ENCODE data around the gene PLN. TPM values are rescaled to one million over a fixed set of nuclear protein-coding genes. Genes with fewer than 3 reads are reported as not detected.
A peak's percentile ranks its signal among the peaks of the same experiment; 100 is the strongest.

Gene PLN
- total and polyA plus RNA-seq, 4 donors: 0.36 to 6.0 (median 1.9) TPM

DNA sequence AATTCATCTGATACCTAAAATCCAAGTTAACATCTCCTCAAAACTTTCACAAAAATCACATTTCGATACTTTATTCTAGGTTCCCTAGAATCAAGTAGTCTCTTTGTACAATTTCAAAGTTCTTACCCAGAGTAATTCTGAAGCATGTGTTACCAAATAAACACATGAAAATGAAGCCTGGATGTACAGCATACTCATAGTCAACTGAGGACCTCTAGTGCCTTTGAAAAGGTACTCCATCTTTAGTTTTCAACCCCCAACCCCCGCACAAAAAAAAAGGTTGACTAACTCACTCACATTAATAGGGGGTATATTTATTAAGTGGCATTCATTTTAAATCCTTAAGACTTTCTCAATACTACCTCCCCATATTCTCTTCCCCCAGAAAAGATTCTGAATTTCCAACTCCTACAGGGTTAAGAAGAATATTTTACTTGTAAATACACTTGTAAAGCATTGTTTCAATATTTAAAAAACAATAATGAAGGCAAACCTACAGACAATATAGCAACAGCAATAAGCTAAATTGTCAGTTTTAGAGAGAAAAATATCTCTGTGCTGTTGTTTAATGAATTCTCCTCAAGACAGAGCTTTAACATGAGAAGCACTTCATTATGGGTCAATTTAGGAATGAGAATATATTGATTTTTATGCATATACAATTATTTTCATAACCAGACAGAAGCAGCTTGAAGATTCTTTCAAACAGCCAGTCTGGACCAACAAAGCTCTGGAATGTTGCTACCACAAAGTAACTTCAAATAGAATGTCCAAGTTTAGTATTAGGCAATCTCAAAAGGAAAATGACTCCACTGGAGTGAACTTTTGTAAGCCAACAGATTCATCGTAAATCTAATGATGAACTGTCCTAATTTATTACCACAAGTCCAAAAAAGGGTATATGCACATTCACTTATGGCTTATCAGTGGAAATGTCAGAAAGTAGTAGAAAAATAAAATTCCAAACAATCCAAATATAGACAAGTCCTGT lies 3.3 kb downstream of the PLN start:
- Histone ChIP-seq H3K9me3 (ENCODE audit: control insufficient read depth, insufficient read depth, low read length) (no peaks in the 10 kb centered on the region), H3K4me3 (ENCODE audit: low read depth, low read length) (no peak overlapping the region), H3K36me3 (ENCODE audit: control insufficient read depth, insufficient read depth, low read length) (no peaks in the 10 kb centered on the region), H3K4me1 (ENCODE audit: control insufficient read depth, insufficient read depth, low read length) (no peaks in the 10 kb centered on the region), H3K27ac (ENCODE audit: low read depth, low read length) (no peak overlapping the region), H3K27me3 (ENCODE audit: control insufficient read depth, insufficient read depth, low read length) (no peaks in the 10 kb centered on the region)
- DNase-seq (ENCODE audit: low read depth in 4 of 6, low spot score in 6 of 6): peak in 5 of 6 donors; percentile 13 to 85 (median 20)
- 27% methylated on average over 1 of the region's 3 CpGs for WGBS (ENCODE audit: insufficient coverage)

DNA sequence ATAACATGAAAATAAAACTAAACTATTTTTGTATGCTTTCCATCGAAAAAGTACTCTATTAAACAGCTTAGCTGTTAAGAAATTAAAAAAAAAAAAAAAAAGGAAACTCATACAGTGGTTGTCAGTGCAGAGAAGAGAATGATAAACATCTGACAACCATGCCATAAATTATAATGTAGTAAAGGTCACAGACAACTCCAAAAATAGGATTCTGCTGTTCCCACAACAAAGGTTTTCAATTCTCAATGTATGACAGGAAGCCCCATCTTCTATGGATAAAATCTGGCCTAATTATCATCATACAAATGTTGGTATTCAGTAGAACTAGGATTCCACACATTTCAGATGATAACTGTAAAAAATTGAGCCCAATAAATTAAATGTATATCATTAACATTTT lies 5.0 kb downstream of the PLN start:
- H3K4me1 ChIP-seq (ENCODE audit: control insufficient read depth, insufficient read depth, low read length): no peaks in the 10 kb centered on the region
- no peak overlapping the region for H3K4me3 ChIP-seq (ENCODE audit: low read depth, low read length)
- no peaks in the 10 kb centered on the region for H3K27me3 ChIP-seq (ENCODE audit: control insufficient read depth, insufficient read depth, low read length)
- DNase-seq (ENCODE audit: low read depth in 4 of 6, low spot score in 6 of 6): no peak
- H3K36me3 ChIP-seq (ENCODE audit: control insufficient read depth, insufficient read depth, low read length): no peaks in the 10 kb centered on the region
- H3K27ac ChIP-seq (ENCODE audit: low read depth, low read length): no peak overlapping the region
- WGBS (ENCODE audit: insufficient coverage): no CpG with 5 or more reads among the region's 1 CpG
- no peaks in the 10 kb centered on the region for H3K9me3 ChIP-seq (ENCODE audit: control insufficient read depth, insufficient read depth, low read length)

DNA sequence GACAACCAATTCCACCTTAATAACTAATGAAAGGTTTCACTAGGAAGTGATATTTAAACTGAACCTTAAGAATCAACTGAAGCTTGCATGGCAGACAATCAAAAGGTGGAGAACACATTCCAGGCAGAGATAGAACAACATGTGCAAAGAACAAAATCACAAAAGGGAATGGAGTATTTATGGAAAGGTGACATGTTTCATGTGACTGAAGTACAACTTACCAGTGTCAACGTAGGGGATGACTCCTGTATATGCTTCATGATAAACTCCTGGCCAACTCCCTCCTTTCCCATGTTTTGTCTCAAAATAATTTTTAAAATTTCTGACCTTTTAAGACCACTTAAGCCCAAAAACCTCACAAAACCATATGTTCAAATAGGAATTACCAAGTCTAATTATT lies 6.6 kb downstream of the PLN start:
- Histone ChIP-seq H3K9me3 (ENCODE audit: control insufficient read depth, insufficient read depth, low read length) (no peaks in the 10 kb centered on the region), H3K4me1 (ENCODE audit: control insufficient read depth, insufficient read depth, low read length) (no peaks in the 10 kb centered on the region), H3K4me3 (ENCODE audit: low read depth, low read length) (no peak overlapping the region), H3K36me3 (ENCODE audit: control insufficient read depth, insufficient read depth, low read length) (no peaks in the 10 kb centered on the region), H3K27ac (ENCODE audit: low read depth, low read length) (no peak overlapping the region), H3K27me3 (ENCODE audit: control insufficient read depth, insufficient read depth, low read length) (no peaks in the 10 kb centered on the region)
- DNase-seq (ENCODE audit: low read depth in 4 of 6, low spot score in 6 of 6): no peak
- 100% methylated on average over 1 of the region's 1 CpG for WGBS (ENCODE audit: insufficient coverage)

DNA sequence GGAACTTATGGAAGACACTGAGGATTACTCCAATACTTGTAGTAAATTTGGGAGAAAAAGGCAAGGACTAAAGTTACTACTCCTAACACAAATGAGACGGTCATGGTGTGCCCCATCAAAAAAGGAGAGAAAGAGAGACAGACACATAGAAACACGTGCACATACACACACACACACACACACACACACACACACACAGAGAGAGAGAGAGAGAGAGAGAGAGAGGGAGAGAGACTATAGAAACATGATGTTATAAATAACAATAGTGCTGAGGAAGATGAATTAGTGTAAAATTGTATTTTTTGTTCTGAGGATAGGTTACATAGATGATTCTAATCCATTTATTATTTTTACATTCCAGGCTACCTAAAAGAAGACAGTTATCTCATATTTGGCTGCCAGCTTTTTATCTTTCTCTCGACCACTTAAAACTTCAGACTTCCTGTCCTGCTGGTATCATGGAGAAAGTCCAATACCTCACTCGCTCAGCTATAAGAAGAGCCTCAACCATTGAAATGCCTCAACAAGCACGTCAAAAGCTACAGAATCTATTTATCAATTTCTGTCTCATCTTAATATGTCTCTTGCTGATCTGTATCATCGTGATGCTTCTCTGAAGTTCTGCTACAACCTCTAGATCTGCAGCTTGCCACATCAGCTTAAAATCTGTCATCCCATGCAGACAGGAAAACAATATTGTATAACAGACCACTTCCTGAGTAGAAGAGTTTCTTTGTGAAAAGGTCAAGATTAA lies 10.5 kb downstream of the PLN start:
- no peak overlapping the region for H3K27ac ChIP-seq (ENCODE audit: low read depth, low read length)
- no peak overlapping the region for H3K4me3 ChIP-seq (ENCODE audit: low read depth, low read length)
- WGBS (ENCODE audit: insufficient coverage): 89% methylated on average over 3 of the region's 6 CpGs
- H3K27me3 ChIP-seq (ENCODE audit: control insufficient read depth, insufficient read depth, low read length): no peaks in the 10 kb centered on the region
- no peaks in the 10 kb centered on the region for H3K36me3 ChIP-seq (ENCODE audit: control insufficient read depth, insufficient read depth, low read length)
- no peaks in the 10 kb centered on the region for H3K9me3 ChIP-seq (ENCODE audit: control insufficient read depth, insufficient read depth, low read length)
- no peak for DNase-seq (ENCODE audit: low read depth in 4 of 6, low spot score in 6 of 6)
- no peaks in the 10 kb centered on the region for H3K4me1 ChIP-seq (ENCODE audit: control insufficient read depth, insufficient read depth, low read length)

DNA sequence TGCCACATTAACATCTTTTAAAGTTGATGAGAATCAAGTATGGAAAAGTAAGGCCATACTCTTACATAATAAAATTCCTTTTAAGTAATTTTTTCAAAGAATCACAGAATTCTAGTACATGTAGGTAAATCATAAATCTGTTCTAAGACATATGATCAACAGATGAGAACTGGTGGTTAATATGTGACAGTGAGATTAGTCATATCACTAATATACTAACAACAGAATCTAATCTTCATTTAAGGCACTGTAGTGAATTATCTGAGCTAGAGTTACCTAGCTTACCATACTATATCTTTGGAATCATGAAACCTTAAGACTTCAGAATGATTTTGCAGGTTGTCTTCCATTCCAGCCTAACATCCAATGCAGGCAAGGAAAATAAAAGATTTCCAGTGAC lies 11.6 kb downstream of the PLN start:
- H3K27ac ChIP-seq (ENCODE audit: low read depth, low read length): no peak overlapping the region
- no peaks in the 10 kb centered on the region for H3K4me1 ChIP-seq (ENCODE audit: control insufficient read depth, insufficient read depth, low read length)
- DNase-seq (ENCODE audit: low read depth in 4 of 6, low spot score in 6 of 6): no peak
- H3K36me3 ChIP-seq (ENCODE audit: control insufficient read depth, insufficient read depth, low read length): no peaks in the 10 kb centered on the region
- H3K9me3 ChIP-seq (ENCODE audit: control insufficient read depth, insufficient read depth, low read length): no peaks in the 10 kb centered on the region
- H3K4me3 ChIP-seq (ENCODE audit: low read depth, low read length): no peak overlapping the region
- H3K27me3 ChIP-seq (ENCODE audit: control insufficient read depth, insufficient read depth, low read length): no peaks in the 10 kb centered on the region

DNA sequence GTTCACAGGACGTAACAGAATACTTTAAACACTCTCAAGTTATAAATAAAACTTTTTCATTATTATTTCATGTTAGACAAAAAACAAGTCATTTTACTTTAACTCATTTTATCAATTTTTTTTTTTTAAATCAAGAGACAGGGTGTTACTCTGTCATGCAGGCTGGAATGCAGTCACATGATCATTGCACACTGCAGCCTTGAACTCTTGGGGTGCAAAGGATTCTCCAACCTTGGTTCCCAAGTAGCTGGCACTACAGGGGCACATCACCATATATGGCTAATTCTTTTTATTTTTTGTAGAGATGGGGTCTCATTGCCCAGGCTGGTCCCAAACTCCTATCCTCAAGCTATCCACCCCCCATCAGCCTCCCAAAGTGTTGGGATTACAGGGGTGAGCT lies 14.2 kb downstream of the PLN start:
- Histone ChIP-seq H3K36me3 (ENCODE audit: control insufficient read depth, insufficient read depth, low read length) (no peaks in the 10 kb centered on the region), H3K4me1 (ENCODE audit: control insufficient read depth, insufficient read depth, low read length) (no peaks in the 10 kb centered on the region), H3K27me3 (ENCODE audit: control insufficient read depth, insufficient read depth, low read length) (no peaks in the 10 kb centered on the region), H3K9me3 (ENCODE audit: control insufficient read depth, insufficient read depth, low read length) (no peaks in the 10 kb centered on the region), H3K4me3 (ENCODE audit: low read depth, low read length) (no peak overlapping the region), H3K27ac (ENCODE audit: low read depth, low read length) (no peak overlapping the region)
- no CpG with 5 or more reads among the region's 1 CpG for WGBS (ENCODE audit: insufficient coverage)
- DNase-seq (ENCODE audit: low read depth in 4 of 6, low spot score in 6 of 6): no peak

DNA sequence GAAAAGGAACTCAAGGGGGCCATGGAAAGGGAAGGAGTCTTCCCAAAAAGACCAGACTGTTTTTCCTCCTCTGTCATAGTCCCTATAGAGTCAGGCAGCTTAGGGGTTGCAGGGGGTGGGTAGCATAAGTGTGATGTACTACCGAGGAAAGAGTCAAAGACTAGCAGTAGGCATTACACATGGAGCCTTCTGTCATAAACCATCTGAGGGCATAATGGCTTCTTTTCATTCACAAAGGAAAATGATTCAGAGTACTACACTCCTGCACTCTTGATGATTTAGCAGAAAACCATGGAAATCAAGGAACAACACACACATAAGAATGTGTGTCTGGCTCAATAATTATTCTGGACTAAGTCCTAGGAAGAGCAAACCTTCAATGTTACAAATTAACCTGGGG lies 14.9 kb downstream of the PLN start:
- Histone ChIP-seq H3K4me1 (ENCODE audit: control insufficient read depth, insufficient read depth, low read length) (no peaks in the 10 kb centered on the region), H3K27me3 (ENCODE audit: control insufficient read depth, insufficient read depth, low read length) (no peaks in the 10 kb centered on the region), H3K27ac (ENCODE audit: low read depth, low read length) (no peak overlapping the region), H3K36me3 (ENCODE audit: control insufficient read depth, insufficient read depth, low read length) (no peaks in the 10 kb centered on the region), H3K4me3 (ENCODE audit: low read depth, low read length) (no peak overlapping the region), H3K9me3 (ENCODE audit: control insufficient read depth, insufficient read depth, low read length) (no peaks in the 10 kb centered on the region)
- no CpG with 5 or more reads among the region's 1 CpG for WGBS (ENCODE audit: insufficient coverage)
- peak in 1 of 6 donors; percentile 7 for DNase-seq (ENCODE audit: low read depth in 4 of 6, low spot score in 6 of 6)

DNA sequence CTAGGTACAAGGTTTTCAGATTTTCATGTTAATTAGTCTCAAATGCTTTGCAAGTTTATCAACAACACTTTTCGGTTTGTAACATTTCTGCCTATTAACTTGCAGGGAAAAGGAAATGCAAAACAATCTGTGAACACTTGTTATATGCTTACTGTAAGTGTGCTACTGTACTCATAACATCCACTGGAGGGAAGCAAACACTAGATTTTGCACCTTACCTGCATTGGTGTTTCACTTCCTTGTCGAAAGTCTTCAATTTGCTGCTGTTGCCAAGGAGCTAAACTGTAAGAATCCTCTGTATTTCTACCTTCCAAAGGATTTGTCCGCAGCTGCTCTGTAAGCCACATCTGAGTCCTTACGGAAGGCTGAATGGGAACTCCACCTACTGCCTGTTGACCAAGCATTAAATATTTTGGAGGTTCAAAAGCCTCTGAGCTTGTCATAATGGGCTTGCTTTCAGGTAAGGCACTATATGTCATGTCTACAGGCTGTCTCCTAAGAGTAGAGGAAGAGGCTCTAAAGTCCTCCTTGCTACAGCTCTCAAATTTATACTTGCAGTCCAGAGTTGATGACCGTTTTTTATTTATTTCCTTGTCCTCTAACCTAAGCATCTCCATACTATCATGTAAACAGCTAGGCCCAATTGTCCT lies 17.3 kb downstream of the PLN start:
- peak in 4 of 6 donors; percentile 4 to 93 (median 54) for DNase-seq (ENCODE audit: low read depth in 4 of 6, low spot score in 6 of 6)
- Histone ChIP-seq H3K36me3 (ENCODE audit: control insufficient read depth, insufficient read depth, low read length) (no peaks in the 10 kb centered on the region), H3K4me1 (ENCODE audit: control insufficient read depth, insufficient read depth, low read length) (no peaks in the 10 kb centered on the region), H3K9me3 (ENCODE audit: control insufficient read depth, insufficient read depth, low read length) (no peaks in the 10 kb centered on the region), H3K27me3 (ENCODE audit: control insufficient read depth, insufficient read depth, low read length) (no peaks in the 10 kb centered on the region), H3K4me3 (ENCODE audit: low read depth, low read length) (no peak overlapping the region), H3K27ac (ENCODE audit: low read depth, low read length) (no peak overlapping the region)
- 64% methylated on average over 2 of the region's 5 CpGs for WGBS (ENCODE audit: insufficient coverage)

DNA sequence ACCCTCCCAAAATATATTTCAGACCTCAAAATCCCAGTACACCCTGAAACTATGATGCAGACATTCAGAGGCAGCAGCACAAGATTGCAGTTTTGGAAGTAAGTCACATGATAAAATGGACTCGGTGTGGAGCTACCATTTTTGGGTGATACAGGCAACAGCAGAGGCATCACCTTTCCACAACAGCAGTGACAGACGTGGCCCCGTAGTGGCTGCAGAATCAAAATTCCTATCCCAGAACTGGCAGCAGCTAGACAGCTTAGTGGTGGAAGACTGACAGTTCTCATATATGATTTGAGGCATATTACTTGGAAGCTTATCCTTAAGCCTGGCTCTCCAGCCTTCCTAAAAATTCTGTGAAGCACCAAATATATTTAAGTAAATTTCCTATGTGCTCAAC lies 19.9 kb downstream of the PLN start:
- no peak overlapping the region for H3K27ac ChIP-seq (ENCODE audit: low read depth, low read length)
- 80% methylated on average over 1 of the region's 3 CpGs for WGBS (ENCODE audit: insufficient coverage)
- H3K4me3 ChIP-seq (ENCODE audit: low read depth, low read length): no peak overlapping the region
- no peaks in the 10 kb centered on the region for H3K27me3 ChIP-seq (ENCODE audit: control insufficient read depth, insufficient read depth, low read length)
- DNase-seq (ENCODE audit: low read depth in 4 of 6, low spot score in 6 of 6): no peak
- H3K36me3 ChIP-seq (ENCODE audit: control insufficient read depth, insufficient read depth, low read length): no peaks in the 10 kb centered on the region
- H3K9me3 ChIP-seq (ENCODE audit: control insufficient read depth, insufficient read depth, low read length): no peaks in the 10 kb centered on the region
- no peaks in the 10 kb centered on the region for H3K4me1 ChIP-seq (ENCODE audit: control insufficient read depth, insufficient read depth, low read length)

All from spinal cord (tissue), 10 donors.